Keratinocyte (primary cell): ENCODE measurements around the gene ADAMTSL5.

Source experiments
- CTCF ChIP-seq, 3 experiments: IDR thresholded peaks in 1 of 3; conservative IDR thresholded peaks in 1 of 3; optimal IDR thresholded peaks in 1 of 3; 2 replicates in 2 of 3; 3 replicates in 1 of 3; pipeline versions ENCODE3 to v1.5.1; 2011; ENCODE audit warnings: low read length in 3 of 3, mild to moderate bottlenecking in 3 of 3, moderate library complexity in 2 of 3, control low read depth in 1 of 3, inconsistent platforms in 1 of 3; ENCODE audit not compliant: insufficient read depth in 2 of 3; ENCODE audit errors: extremely low read depth in 1 of 3
- EZH2 ChIP-seq: IDR thresholded peaks from one replicate; pipeline ENCODE4 v1.6.1; 2012; ENCODE audit warnings: inconsistent platforms, mild to moderate bottlenecking, low read length, moderate library complexity

GRCh38 chr19:1524972-1525325, 12.1 kb upstream of the ADAMTSL5 start:
- no peak for TF ChIP-seq CTCF (optimal IDR thresholded peaks at IDR 0.05 in 1 of 3, IDR thresholded peaks at IDR 0.05 in 1 of 3, conservative IDR thresholded peaks at IDR 0.05 in 1 of 3; ENCODE audit: extremely low read depth in 1 of 3, insufficient read depth in 2 of 3, low read length in 3 of 3)
- TF ChIP-seq EZH2: no peak
